AG10803 (cell line): ENCODE measurements around the gene RARG.

ENCODE experiments used
- DNase-seq: peaks from one replicate; pipeline ENCODE4 v3.0.0; 2010; ENCODE audit warnings: low read depth
- H3K4me3 ChIP-seq: 2 replicates; pipeline ENCODE4 v1.5.1; 2011; ENCODE audit warnings: mild to moderate bottlenecking, low read length, control low read depth
- CTCF ChIP-seq: conservative IDR thresholded peaks from 2 replicates; pipeline ENCODE4 v1.5.1; 2011; ENCODE audit warnings: mild to moderate bottlenecking, low read length, control low read depth, inconsistent platforms

Gene RARG

GRCh38 chr12:53244337-53244736, 12.3 kb upstream of the RARG start:
- no peak for DNase-seq
- TF ChIP-seq CTCF: no peak
- no peak overlapping the region for H3K4me3 ChIP-seq

- H3K4me3 ChIP-seq: no peak overlapping the region
- no peak for TF ChIP-seq CTCF
- no peak for DNase-seq
These were observed 9.8 kb upstream of the RARG start for GRCh38 chr12:53241623-53242412.

- no peak for TF ChIP-seq CTCF
- no peak overlapping the region for H3K4me3 ChIP-seq
- no peak for DNase-seq
These were observed 7.7 kb upstream of the RARG start for GRCh38 chr12:53239643-53240258.

- no peak overlapping the region for H3K4me3 ChIP-seq
- no peak for TF ChIP-seq CTCF
- no peak for DNase-seq
These were observed 4.6 kb upstream of the RARG start for GRCh38 chr12:53236443-53237111.

GRCh38 chr12:53235742-53236442, 3.9 kb upstream of the RARG start:
- no peak for TF ChIP-seq CTCF
- no peak overlapping the region for H3K4me3 ChIP-seq
- DNase-seq: no peak

- no peak for TF ChIP-seq CTCF
- DNase-seq: no peak
- H3K4me3 ChIP-seq: no peak overlapping the region
These were observed 3.2 kb upstream of the RARG start for GRCh38 chr12:53235164-53235563.
